IMR-90 (cell line): ENCODE data around the gene TMPRSS15.

Experiments
- MAZ ChIP-seq: IDR thresholded peaks from 2 replicates; pipeline ENCODE4 v1.6.1; 2012; ENCODE audit warnings: low read depth, mild to moderate bottlenecking, low read length, improper control_type of control experiment, moderate library complexity, borderline replicate concordance
- POLR2A ChIP-seq: IDR thresholded peaks from 2 replicates; pipeline ENCODE4 v1.6.1; 2012; ENCODE audit warnings: mild to moderate bottlenecking, low read depth, low read length

- no peak for TF ChIP-seq MAZ
- TF ChIP-seq POLR2A = no peak
Observed at GRCh38 chr21:18403735-18404450, at the start of gene TMPRSS15.
